HG03354 (cell line): ENCODE data around the gene HDAC4.
"Not testable (repeated sequence)": the region's sequence is repeated elsewhere in the genome, so short reads cannot be mapped to it uniquely, and the experiment has no call there.

Experiments
- ATAC-seq: cut with Tn5 transposase; IDR thresholded peaks from one replicate; pipeline ENCODE4 v1.9.1; 2021; ENCODE audit warnings: mild to moderate bottlenecking; ENCODE audit not compliant: unreplicated experiment, poor library complexity, severe bottlenecking

Gene HDAC4

DNA sequence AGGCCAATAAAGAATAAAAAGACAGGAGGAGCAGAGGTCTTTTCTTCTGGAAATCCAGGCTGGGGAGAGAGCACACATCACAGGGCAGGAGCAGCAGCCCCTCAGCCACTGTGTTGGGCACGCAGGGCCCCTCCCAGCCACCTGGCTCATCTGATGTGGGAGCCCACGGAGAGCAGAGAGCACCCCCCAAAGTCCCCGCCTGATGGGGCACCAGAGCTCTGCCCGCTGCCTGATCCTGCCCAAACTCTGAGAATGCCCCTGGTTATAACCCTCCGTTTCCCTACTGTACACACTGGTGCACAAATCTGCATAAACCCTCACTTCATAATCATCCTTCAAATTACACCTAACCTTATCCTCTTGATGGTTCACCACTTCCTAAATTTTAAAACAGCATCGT is 111.3 kb downstream of the HDAC4 start:
- peak; percentile 33 for ATAC-seq

DNA sequence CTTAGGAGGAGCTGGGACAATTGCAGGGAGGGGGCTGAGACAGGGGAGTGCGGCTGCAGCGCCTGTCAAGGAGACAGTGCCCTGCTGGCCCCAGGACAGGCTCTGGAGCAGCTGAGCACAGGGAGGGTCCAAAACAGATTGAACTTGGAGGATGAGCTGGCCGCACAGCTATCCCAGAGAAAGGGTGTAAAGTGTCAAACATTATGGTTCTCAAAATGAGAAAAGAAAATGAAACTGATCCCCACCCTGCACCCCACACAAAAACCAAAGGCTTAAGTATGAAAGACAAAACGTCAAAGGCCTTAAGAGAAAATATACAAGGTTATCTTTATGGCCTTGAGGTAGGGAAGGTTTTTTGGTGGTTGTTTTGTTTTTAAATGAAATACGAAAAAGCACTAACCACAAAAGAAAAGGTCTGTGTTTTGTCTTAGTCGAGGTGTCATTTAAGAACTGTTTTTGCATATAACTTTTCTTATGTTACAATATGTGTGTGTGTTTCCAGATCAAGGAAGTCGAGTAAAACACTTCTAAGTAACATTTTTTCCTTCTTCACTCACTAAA is 111.8 kb downstream of the HDAC4 start:
- peak; percentile 64 for ATAC-seq

DNA sequence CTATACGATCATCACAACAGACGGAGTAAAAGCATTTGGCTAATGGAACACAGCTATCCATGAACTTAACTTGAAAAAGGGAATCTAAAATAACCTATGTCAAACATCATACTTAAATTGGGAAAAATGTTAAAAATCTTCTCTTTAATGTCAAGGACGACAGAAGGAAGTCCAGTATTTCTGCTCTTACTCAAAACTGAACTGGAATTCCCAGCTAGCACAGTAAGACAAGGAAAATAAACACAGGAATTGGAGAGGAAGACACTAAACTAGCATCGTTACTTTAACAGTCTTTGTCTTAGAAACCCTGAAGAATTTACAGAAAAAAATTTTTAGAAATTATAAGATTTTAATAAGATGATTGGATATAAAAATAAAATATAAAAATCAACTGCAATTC is 112.6 kb downstream of the HDAC4 start:
- ATAC-seq: no peak

DNA sequence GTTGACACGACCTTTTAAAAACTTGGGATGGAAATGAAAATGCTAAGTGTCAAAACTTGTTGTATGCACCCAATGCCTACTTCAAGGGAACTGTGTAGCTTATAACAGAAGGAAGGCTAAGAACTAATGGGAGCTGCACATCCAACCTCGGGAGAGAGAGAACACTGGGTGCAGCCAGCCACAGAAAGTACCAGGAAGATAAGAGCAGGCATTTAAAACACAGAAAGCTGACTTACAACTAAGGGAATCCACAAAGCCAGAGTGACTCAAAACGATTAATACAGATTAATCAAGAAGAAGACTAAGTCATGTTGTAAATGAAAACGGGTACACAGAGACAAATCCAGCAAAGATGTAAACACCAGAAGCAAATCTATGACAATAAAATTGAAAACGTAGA is 113.4 kb downstream of the HDAC4 start:
- no peak for ATAC-seq

DNA sequence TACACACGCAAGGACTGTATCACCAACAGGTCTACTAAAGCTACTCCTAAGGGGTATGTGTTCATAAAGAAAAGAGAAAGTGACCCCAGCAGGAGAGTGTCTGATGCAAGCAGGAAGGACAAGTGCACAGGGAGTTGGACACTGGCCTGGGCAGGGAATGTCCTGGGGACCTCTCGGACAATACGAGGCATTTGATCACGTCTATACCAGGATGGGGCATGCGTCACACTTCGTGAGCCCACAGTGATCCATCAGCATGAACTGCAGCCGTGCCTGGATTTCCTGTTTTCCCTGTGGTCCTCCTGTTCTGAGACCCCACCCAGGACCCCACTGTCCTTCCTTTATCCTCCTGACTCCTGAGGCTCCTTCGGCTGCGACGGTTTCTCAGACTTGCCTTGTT is 113.9 kb downstream of the HDAC4 start:
- ATAC-seq: no peak

DNA sequence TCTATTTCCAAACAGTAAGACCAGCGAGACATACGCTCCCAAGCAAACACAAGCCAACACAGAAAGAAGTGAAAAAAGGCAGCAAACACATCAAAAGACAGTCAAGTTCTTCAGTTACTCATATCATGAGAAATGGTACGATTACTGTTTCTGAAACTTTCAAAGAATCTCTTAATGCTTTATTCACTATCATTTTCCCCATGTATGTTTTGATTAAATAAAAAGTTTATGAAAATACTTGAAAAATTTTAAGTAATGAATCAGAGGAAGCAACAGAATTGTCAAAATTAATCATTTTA is 114.9 kb downstream of the HDAC4 start:
- no peak for ATAC-seq

DNA sequence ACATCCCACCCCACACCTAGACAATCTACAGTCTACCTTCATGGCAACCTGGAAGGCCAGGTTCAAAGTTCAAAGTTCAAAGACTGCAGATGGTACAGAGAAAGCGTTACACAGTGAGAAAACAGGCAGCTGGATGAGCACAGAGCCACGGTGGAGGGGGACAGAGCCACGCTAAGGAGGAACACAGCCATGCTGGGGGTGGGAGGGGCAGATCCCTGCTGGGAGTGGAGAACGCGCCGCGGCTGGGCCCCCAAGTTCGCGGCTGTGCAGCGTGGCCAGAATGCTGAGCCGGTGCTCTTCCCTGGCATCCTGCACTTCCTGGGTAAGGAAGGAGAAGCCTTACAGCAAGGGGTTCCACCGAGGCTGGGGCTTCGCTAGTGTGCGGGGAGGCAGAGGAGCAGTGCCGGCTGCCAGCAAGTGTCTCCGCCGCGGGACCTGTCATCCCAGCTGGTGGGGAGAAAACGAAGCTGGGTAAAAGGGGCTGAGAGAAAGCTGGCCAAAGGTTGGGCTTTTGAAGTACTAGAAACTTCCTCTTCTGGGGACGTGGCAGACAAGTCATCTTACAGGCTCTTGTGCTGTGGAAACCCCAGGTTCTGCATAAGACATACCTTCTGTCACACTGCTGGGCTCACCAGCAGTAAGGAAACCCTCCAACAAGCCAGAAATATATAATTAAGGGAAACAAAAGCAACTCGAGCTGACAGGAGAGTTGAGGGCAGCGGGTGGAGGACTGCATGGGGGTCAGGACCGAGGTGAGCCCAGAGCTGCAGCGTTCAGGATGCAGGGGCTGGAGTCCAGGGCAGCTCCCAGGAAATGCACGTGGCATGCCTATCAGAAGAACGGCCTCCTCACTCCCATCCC is 115.5 kb downstream of the HDAC4 start:
- peak; percentile 42 for ATAC-seq

DNA sequence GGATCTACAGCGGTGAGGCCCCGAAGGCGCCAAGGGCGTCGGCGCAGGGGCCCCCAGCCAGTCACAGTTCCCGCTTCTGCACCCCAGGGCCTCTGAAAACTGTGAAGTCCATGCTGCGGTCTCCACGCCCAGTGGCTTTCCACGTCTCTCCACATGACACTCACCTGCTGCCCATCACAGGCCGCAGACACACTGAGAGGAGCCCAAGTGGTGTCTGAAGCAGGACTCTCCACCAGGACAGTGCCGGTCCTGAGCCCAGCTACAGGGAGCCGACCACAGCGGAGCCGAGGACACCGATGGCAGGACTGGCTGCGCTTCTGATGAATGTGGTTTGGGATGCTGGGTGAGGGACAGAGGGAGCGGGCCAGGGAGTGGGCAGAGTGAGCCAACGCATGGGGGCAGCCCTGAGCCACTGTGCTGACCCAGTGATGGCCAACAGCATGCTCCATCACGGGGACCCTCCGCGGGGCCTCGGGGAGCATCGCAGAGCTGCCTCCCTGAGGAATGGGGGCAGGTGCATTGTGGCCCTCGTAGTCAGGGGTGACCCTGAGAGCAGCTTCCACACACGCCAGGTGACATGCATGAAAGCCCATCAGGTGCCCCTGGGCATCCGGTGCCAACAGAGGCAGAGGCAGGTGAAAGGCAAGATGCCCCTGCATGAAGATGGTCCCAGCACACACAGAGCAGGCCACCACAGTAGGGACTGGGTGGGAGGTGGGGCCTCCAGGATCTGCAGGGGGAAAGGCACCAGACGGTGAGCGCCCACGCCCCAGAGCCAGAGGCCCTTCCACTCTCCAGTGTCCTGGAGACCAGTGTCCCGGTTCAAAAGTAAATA is 116.6 kb downstream of the HDAC4 start:
- no peak for ATAC-seq

DNA sequence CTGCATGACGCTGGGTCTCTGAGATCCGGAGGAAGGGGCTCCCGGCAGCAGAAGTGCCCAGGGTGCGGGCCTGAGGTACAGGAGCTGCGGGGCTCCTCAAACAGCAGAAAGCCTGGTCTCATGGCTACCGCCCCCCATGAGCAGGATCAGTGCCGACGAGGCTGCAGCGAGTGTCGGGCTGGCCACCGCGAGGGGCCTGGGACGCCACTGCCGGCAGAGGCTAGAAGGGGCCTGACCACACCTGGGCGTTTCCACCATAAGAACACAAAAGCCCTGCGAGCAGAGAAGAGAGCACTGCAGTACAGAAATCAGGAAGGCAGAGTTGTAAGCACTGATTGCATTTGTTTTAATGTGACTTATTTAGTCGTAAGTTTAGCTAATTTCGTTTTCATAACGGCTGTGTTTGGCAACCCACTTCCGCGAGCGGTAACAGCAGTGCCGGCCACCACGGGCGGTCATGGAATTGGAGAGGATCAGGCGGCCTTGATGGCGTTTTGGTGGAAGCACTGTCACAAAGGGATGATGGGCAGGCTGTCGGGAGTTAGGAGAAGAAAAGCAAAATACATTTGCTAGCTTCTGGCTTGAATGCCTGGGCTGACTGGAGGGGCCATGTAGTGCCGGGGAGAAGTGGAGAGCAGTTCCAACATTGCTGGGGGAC is 117.4 kb downstream of the HDAC4 start:
- ATAC-seq: no peak

DNA sequence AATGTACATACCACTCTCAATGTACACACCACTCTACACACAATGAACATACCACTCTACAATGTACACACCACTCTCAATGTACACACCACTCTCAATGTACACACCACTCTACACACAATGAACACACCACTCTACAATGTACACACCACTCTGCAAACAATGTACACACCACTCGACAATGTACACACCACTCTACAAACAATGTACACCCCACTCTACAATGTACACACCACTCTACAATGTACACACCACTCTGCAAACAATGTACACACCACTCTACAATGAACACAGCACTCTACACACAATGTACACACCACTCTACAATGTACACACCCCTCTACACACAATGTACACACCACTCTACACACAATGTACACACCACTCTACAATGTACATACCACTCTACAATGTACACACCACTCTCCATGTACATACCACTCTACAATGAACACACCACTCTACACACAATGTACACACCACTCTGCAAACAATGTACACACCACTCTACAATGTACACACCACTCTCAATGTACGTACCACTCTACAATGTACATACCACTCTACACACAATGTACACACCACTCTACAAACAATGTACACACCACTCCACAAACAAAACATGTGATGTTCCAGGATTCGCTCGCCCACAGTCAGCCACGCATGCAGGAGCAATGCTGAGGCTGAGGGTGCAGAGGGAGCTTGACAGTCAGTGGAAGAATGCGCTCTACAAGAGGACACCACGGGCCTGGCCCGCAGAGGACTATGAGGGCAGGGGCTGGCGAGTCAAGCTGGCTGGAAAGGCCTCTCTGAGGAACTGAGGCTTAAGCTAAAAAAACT is 118.2 kb downstream of the HDAC4 start:
- no peak for ATAC-seq

DNA sequence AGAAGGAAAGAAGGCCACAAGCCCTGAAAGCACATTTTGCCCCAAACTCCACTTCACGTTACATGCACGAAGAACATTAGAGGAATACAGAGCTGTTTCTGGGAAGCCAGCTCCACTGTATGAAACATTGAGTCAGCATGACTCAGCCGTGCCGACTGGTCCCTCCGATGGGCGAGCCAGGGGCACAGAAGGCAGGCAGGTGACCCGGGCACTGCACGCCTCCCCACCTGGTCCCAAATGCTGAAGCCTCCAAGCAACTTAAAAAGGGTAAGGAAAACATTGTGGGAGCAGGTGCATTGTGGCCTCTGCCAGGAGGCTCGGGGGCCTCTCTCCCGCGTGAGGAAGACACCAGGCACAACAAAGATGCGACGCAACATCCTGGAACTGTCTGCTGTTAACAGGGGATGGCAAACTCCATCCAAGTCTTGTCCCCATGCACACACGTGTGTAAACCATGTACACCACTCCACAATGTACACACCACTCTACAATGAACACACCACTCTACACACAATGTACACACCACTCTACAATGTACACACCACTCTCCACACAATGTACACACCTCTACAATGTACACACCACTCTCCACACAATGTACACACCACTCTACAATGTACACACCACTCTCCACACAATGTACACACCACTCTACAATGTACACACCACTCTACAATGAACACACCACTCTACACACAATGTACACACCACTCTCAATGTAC is 120.4 kb downstream of the HDAC4 start:
- not testable (repeated sequence) for ATAC-seq

DNA sequence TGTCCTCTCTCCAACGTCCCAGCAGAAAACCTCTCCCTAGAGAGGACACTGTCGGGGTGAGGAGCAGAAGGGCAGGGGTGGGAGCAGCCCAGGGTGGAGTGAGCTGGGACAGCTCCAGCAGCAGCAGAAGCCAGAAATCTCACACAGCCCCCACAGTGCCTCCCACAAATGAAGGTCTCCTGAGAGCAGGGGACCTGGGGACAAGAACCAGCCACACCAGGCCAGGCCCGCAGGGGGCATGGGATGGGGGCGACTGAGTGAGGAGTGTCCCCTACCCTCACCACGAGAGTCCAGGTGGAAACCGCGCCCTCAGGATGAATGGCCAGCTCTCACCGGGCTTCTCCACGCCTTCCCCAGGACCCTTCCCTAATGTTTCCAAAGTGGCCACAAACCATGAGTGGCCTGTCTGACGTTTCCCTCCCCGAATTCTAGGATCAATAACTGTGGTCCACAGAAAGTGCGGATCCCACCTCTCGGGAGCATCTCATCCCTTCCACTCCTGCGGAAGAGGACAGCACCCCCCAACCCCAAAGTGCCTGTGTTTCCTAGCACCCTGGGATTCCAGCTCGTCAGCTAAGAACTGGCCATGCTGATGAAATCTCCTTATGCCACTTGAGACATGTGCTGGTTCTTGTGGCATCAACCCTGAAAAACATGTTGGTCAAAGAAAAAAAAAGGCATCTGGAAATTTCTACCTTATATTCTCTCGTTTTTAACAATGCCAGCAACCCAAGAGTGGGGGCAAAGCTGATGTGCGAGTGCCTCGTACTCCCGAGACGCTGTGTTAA is 121.1 kb downstream of the HDAC4 start:
- ATAC-seq: no peak

DNA sequence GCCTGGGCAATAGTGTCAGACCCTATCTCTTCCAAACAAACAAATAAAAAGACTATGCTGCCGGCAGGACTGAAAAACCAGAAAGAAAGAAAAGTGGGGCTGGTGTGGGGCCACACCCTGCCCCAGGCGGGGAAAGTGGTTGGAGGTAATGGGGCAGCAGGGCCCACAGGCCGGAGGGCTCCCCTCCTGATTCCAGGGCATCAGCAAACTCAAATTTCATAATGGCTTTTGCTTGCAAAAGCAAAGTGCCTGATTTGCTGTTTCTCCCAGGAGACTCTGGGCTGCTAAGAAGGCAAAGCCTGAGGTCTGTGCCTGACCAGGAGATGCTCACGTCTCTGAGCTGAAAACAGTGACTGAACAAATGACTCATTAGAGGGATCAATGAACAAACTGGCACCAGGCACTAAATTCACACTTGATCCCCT is 121.9 kb downstream of the HDAC4 start:
- ATAC-seq: no peak

DNA sequence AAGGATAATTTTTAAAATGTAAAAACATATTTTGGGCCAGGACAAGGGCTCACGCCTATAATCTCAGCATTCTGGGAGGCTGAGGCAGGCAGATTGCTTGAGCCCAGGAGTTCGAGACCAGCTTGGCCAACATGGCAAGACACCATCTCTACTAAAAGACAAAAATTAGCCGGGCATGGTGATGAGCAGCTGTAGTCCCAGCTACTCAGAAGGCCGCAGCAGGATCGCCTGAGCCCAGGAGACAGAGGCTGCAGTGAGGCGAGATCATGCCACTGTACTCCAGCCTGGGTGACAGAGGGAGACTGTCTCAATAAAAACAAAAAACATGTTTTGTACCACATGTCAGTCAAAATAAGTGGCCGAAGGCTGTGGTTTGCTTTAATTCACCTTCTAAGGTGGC is 122.5 kb downstream of the HDAC4 start:
- ATAC-seq: no peak

DNA sequence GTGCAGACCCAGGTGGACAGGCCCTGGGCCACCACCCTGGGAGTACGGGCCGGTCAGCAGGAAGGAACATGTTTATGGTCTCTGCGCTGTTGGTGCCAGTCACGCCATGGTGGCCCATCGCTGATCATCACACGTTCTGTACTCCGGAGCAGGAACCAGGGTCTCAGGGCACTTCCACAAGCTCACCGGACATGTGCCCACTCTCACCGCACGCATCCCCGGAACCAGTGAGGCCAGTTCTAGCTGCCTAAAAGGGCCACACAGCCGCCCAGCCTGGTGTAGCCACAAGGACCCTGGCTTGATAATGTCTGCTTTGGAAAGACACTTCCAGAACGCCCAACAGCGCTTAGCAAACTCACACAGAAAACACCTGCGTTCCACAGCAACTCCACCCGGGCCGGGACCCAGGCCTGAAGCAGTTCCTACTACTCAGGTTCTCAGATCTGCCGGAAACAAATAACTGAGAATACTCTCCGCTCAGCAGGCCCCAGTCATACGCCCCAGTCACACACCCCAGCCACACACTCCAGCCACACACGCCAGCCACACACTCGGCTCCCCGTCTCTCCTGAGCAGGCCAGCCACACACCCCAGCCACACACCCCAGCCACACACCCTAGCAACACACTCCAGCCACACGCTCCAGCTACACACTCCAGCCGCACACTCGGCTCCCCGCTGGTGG is 123.3 kb downstream of the HDAC4 start:
- ATAC-seq: no peak

DNA sequence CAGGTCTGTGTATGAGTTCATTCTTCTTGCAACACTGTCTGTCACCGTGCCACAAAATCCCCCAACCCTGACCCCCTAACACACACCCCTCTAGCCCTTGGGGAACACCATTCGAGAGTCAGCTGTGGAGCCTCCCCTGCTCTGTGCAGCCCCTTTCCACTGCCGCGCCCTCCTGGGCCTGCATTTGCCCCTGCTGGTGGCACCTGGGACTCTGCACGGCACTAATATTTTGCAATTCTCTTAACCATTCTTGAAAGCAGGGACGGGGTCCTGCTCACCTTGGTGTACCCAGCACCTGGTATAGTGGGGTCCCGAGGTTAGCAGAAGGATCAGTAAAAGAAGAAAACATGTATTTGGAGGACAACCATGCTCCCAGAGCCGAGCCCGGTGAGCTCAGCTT is 124.0 kb downstream of the HDAC4 start:
- no peak for ATAC-seq
